ENCODE data around the gene SNX5. TPM values are rescaled to one million over a fixed set of nuclear protein-coding genes. Genes with fewer than 3 reads are reported as not detected.

Gene SNX5
- total RNA-seq, 1 experiment from 2014 or later, result 90.8 TPM

DNA sequence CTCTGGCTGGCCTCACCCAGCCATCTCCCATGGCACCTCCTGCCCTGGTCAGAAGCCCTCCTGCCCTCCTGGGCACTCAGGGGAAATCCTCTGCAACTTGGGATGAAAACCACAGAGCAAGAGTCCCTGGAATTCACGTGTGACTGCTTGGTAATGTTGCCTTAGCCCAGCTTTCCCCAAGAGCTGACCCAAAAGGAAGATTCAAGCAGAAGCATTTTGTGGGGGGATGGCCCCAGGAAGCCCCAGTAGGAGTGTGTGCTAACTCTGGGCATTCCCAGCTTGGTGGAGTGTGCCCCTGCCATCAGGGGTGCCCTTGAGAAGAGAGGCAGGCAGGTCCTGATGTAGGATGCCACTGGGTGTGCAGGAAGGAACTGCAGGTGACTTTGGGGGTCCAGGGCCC is 35.5 kb downstream of the SNX5 start:
- H3K9me3 ChIP-seq (ENCODE audit: control insufficient read depth, insufficient read depth, low read depth, low read length), result no peaks in the 10 kb centered on the region
- intact Hi-C loops (cut with micrococcal nuclease; ENCODE audit: unreplicated experiment), result no loop called here
- DNase-seq (ENCODE audit: low read depth, low spot score) (no peak), ATAC-seq (no peak)
- no TSS peak for BruUV-seq (replicated peaks)
- H3K4me3 ChIP-seq (ENCODE audit: low read depth in 2 of 2, low read length in 2 of 2), result no peak overlapping the region
- no peaks in the 10 kb centered on the region for H3K27me3 ChIP-seq (ENCODE audit: control insufficient read depth, insufficient read depth, low read length)
- in situ Hi-C loops (cut with HindIII; ENCODE audit: low pct_unique_long_range_greater_than_20kb, low sequenced_read_pairs), result no loop called here
- TF ChIP-seq, protein P1, sequence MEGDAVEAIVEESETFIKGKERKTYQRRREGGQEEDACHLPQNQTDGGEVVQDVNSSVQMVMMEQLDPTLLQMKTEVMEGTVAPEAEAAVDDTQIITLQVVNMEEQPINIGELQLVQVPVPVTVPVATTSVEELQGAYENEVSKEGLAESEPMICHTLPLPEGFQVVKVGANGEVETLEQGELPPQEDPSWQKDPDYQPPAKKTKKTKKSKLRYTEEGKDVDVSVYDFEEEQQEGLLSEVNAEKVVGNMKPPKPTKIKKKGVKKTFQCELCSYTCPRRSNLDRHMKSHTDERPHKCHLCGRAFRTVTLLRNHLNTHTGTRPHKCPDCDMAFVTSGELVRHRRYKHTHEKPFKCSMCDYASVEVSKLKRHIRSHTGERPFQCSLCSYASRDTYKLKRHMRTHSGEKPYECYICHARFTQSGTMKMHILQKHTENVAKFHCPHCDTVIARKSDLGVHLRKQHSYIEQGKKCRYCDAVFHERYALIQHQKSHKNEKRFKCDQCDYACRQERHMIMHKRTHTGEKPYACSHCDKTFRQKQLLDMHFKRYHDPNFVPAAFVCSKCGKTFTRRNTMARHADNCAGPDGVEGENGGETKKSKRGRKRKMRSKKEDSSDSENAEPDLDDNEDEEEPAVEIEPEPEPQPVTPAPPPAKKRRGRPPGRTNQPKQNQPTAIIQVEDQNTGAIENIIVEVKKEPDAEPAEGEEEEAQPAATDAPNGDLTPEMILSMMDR (IDR thresholded peaks at IDR 0.05), result no peak
- TF ChIP-seq POLR2AphosphoS5 (IDR thresholded peaks at IDR 0.05; ENCODE audit: low read depth, low read length) (no peak), TCF7L2 (IDR thresholded peaks at IDR 0.05; ENCODE audit: low read depth, low read length) (no peak), REST (IDR thresholded peaks at IDR 0.05; ENCODE audit: insufficient read depth in 1 of 2, low read depth in 2 of 2, low read length in 1 of 2) (no peak), SIN3A (IDR thresholded peaks at IDR 0.05; ENCODE audit: borderline replicate concordance, insufficient read depth, low read depth, low read length) (no peak)
- POLR2A ChIA-PET, result no interaction called here
- CTCF ChIA-PET, result no interaction called here
- no peaks in the 10 kb centered on the region for H3K36me3 ChIP-seq (ENCODE audit: control insufficient read depth, insufficient read depth, low read length)
- H3K4me1 ChIP-seq (ENCODE audit: control insufficient read depth, insufficient read depth, low read length), result peaks cover 11% of the 10 kb centered on the region; the same call in 1 of the 2 replicates
- H3K27ac ChIP-seq (ENCODE audit: low read length), result no peak overlapping the region

GRCh38 chr20:17932396-17932795 is 36.2 kb downstream of the SNX5 start:
- BruUV-seq (replicated peaks), result no TSS peak
- CTCF ChIA-PET, result no interaction called here
- in situ Hi-C loops (cut with HindIII; ENCODE audit: low pct_unique_long_range_greater_than_20kb, low sequenced_read_pairs), result no loop called here
- Histone ChIP-seq H3K4me1 (ENCODE audit: control insufficient read depth, insufficient read depth, low read length) (peaks cover 9% of the 10 kb centered on the region; the same call in 1 of the 2 replicates), H3K4me3 (ENCODE audit: low read depth in 2 of 2, low read length in 2 of 2) (no peak overlapping the region), H3K36me3 (ENCODE audit: control insufficient read depth, insufficient read depth, low read length) (no peaks in the 10 kb centered on the region), H3K27me3 (ENCODE audit: control insufficient read depth, insufficient read depth, low read length) (no peaks in the 10 kb centered on the region), H3K9me3 (ENCODE audit: control insufficient read depth, insufficient read depth, low read depth, low read length) (no peaks in the 10 kb centered on the region), H3K27ac (ENCODE audit: low read length) (no peak overlapping the region)
- ATAC-seq, result no peak
- TF ChIP-seq REST (IDR thresholded peaks at IDR 0.05; ENCODE audit: insufficient read depth in 1 of 2, low read depth in 2 of 2, low read length in 1 of 2), result no peak
- no peak for TF ChIP-seq TCF7L2 (IDR thresholded peaks at IDR 0.05; ENCODE audit: low read depth, low read length)
- no peak for TF ChIP-seq POLR2AphosphoS5 (IDR thresholded peaks at IDR 0.05; ENCODE audit: low read depth, low read length)
- TF ChIP-seq, protein P1 (IDR thresholded peaks at IDR 0.05), result no peak
- no peak for TF ChIP-seq SIN3A (IDR thresholded peaks at IDR 0.05; ENCODE audit: borderline replicate concordance, insufficient read depth, low read depth, low read length)
- no peak for DNase-seq (ENCODE audit: low read depth, low spot score)
- POLR2A ChIA-PET, result no interaction called here
- intact Hi-C loops (cut with micrococcal nuclease; ENCODE audit: unreplicated experiment), result no loop called here
